Mesodermal cell (in vitro differentiated cells): ENCODE measurements around the gene AKAP17A.
"Not testable (repeated sequence)": the region's sequence is repeated elsewhere in the genome, so short reads cannot be mapped to it uniquely, and the experiment has no call there.

Experiments
- H3K27ac ChIP-seq: 2 replicates; pipeline ENCODE4 v1.7.0; 2013; ENCODE audit warnings: mild to moderate bottlenecking, low read depth, low read length, moderate library complexity; ENCODE audit not compliant: severe bottlenecking
- H3K36me3 ChIP-seq: 2 replicates; pipeline ENCODE4 v1.7.1; 2013; ENCODE audit warnings: mild to moderate bottlenecking, low read length, moderate library complexity; ENCODE audit not compliant: control insufficient read depth, insufficient read depth
- H3K4me1 ChIP-seq: one replicate; pipeline ENCODE4 v1.7.1; 2013; ENCODE audit warnings: mild to moderate bottlenecking, low read length; ENCODE audit not compliant: insufficient read depth, control insufficient read depth, poor library complexity, severe bottlenecking
- H3K4me3 ChIP-seq: 2 replicates; pipeline ENCODE4 v1.7.0; 2013; ENCODE audit warnings: low read length, control low read depth, mild to moderate bottlenecking; ENCODE audit not compliant: insufficient read depth, poor library complexity, severe bottlenecking; ENCODE audit errors: extremely low read depth
- H3K9me3 ChIP-seq: 2 replicates; pipeline ENCODE4 v1.7.1; 2013; ENCODE audit warnings: mild to moderate bottlenecking, low read length, moderate library complexity; ENCODE audit not compliant: control insufficient read depth
- WGBS, 2 experiments: methylation state at CpG; one replicate each; pipeline ENCODE4 v1.1.5; 2013; ENCODE audit warnings: missing lambda C conversion rate in 2 of 2; ENCODE audit not compliant: insufficient coverage in 2 of 2; 5-methylcytosine and 5-hydroxymethylcytosine counted together

The AKAP17A gene

GRCh38 chrX:1561164-1561563, 30.2 kb upstream of the AKAP17A start:
- no peaks in the 10 kb centered on the region for H3K36me3 ChIP-seq
- H3K4me3 ChIP-seq = no peak overlapping the region
- no peaks in the 10 kb centered on the region for H3K9me3 ChIP-seq
- 75 to 88% methylated on average over 1 to 2 of the region's 2 CpGs for whole genome bisulfite sequencing, 2 experiments
- H3K4me1 ChIP-seq = no peaks in the 10 kb centered on the region
- H3K27ac ChIP-seq = no peak overlapping the region

- not testable (repeated sequence) for H3K9me3 ChIP-seq, H3K4me1 ChIP-seq, H3K36me3 ChIP-seq, H3K4me3 ChIP-seq, H3K27ac ChIP-seq
- 86% methylated on average over 4 to 5 of the region's 7 CpGs for WGBS, 2 experiments
Measured at GRCh38 chrX:1564077-1564476, 27.3 kb upstream of the AKAP17A start.

- Histone ChIP-seq H3K4me3 (no peak overlapping the region), H3K4me1 (no peaks in the 10 kb centered on the region), H3K27ac (no peak overlapping the region), H3K36me3 (no peaks in the 10 kb centered on the region), H3K9me3 (no peaks in the 10 kb centered on the region)
- WGBS, 2 experiments = 66 to 83% methylated on average over 5 to 6 of the region's 10 CpGs
Measured at GRCh38 chrX:1564750-1565683, 26.4 kb upstream of the AKAP17A start.

GRCh38 chrX:1574181-1574580, 17.2 kb upstream of the AKAP17A start:
- not testable (repeated sequence) for H3K4me1 ChIP-seq, H3K9me3 ChIP-seq, H3K36me3 ChIP-seq, H3K4me3 ChIP-seq, H3K27ac ChIP-seq
- WGBS, 2 experiments = 90% methylated on average over 16 of the region's 19 CpGs

GRCh38 chrX:1576201-1576992, 15.0 kb upstream of the AKAP17A start:
- no peaks in the 10 kb centered on the region for H3K4me1 ChIP-seq

GRCh38 chrX:1577845-1578244, 13.6 kb upstream of the AKAP17A start:
- no peak overlapping the region for H3K27ac ChIP-seq
- H3K4me3 ChIP-seq = no peak overlapping the region
- WGBS, 2 experiments = 34 to 45% methylated on average over 2 of the region's 2 CpGs
- H3K4me1 ChIP-seq = no peaks in the 10 kb centered on the region
- H3K36me3 ChIP-seq = no peaks in the 10 kb centered on the region
- no peaks in the 10 kb centered on the region for H3K9me3 ChIP-seq

More at GRCh38 chrX:1576201-1576992, 15.0 kb upstream of the AKAP17A start:
- no peak overlapping the region for H3K4me3 ChIP-seq
- H3K9me3 ChIP-seq = no peaks in the 10 kb centered on the region
- WGBS, 2 experiments = 57 to 75% methylated on average over 2 to 4 of the region's 6 CpGs
- no peaks in the 10 kb centered on the region for H3K36me3 ChIP-seq
- H3K27ac ChIP-seq = no peak overlapping the region

GRCh38 chrX:1578511-1579173, 12.8 kb upstream of the AKAP17A start:
- Histone ChIP-seq H3K36me3 (no peaks in the 10 kb centered on the region), H3K4me1 (no peaks in the 10 kb centered on the region), H3K27ac (no peak overlapping the region), H3K9me3 (no peaks in the 10 kb centered on the region), H3K4me3 (no peak overlapping the region)
- 63 to 68% methylated on average over 5 to 6 of the region's 6 CpGs for WGBS, 2 experiments

- Histone ChIP-seq H3K4me3 (no peak overlapping the region), H3K36me3 (no peaks in the 10 kb centered on the region), H3K9me3 (no peaks in the 10 kb centered on the region), H3K4me1 (no peaks in the 10 kb centered on the region), H3K27ac (no peak overlapping the region)
- WGBS, 2 experiments = 39 to 48% methylated on average over 3 of the region's 4 CpGs
Measured at GRCh38 chrX:1581132-1581531, 10.3 kb upstream of the AKAP17A start.

GRCh38 chrX:1582686-1583437, 8.5 kb upstream of the AKAP17A start:
- no peaks in the 10 kb centered on the region for H3K36me3 ChIP-seq
- H3K27ac ChIP-seq = no peak overlapping the region
- WGBS, 2 experiments = 57 to 64% methylated on average over 24 to 25 of the region's 27 CpGs
- H3K4me3 ChIP-seq = no peak overlapping the region
- no peaks in the 10 kb centered on the region for H3K4me1 ChIP-seq
- no peaks in the 10 kb centered on the region for H3K9me3 ChIP-seq
